GM12892 (cell line): ENCODE data around the gene CNOT2.

Experiments used
- POLR2A ChIP-seq: IDR thresholded peaks from 2 replicates; pipeline ENCODE4 v1.6.1; 2011; ENCODE audit warnings: low read depth, low read length, control low read depth
- POLR2AphosphoS5 ChIP-seq: IDR thresholded peaks from 2 replicates; pipeline ENCODE4 v1.6.1; 2011; ENCODE audit warnings: low read depth, low read length, control low read depth
- TAF1 ChIP-seq: IDR thresholded peaks from 2 replicates; pipeline ENCODE4 v1.6.1; 2011; ENCODE audit warnings: low read depth, mild to moderate bottlenecking, control low read depth, low read length, borderline replicate concordance

DNA sequence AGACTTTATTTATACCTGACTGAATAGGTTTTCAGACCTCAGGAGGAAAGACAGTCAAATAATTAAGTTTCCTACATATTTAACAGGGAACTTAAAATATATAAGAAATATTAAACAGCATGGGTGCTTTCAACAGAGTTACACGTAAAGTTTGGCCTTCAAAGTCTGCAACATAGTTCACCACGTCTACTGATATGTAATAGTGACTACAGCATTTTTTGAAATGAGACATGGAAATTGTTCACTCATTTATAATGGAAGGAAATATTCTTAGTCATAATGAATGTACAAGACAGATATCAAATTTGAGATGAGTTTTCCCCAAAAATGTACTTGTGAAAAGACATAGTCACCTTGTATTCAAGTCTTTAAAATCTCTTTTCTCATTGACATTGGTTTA is 66.1 kb downstream of the CNOT2 start:
- no peak for TF ChIP-seq TAF1
- no peak for TF ChIP-seq POLR2AphosphoS5
- no peak for TF ChIP-seq POLR2A
